IPS-20b (cell line): ENCODE measurements around the gene ADAMTS13.

Experiments used
- H3K27ac ChIP-seq: one replicate; pipeline ENCODE4 v1.5.1; 2013; ENCODE audit warnings: low read length
- H3K27me3 ChIP-seq: 2 replicates; pipeline ENCODE4 v1.6.1; 2013; ENCODE audit warnings: mild to moderate bottlenecking, low read length, inconsistent platforms; ENCODE audit not compliant: insufficient read depth
- H3K36me3 ChIP-seq: 2 replicates; pipeline ENCODE4 v1.6.1; 2013; ENCODE audit warnings: low read depth, mild to moderate bottlenecking, inconsistent platforms, low read length, moderate library complexity; ENCODE audit not compliant: insufficient read depth
- H3K4me1 ChIP-seq: 2 replicates; pipeline ENCODE4 v1.6.1; 2013; ENCODE audit warnings: mild to moderate bottlenecking, control low read depth, inconsistent platforms, low read length, moderate library complexity; ENCODE audit not compliant: insufficient read depth
- H3K4me3 ChIP-seq: 2 replicates; pipeline ENCODE4 v1.5.1; 2013; ENCODE audit warnings: mild to moderate bottlenecking, low read length, inconsistent platforms
- H3K9ac ChIP-seq: 2 replicates; pipeline ENCODE4 v1.6.1; 2013; ENCODE audit warnings: low read depth, mild to moderate bottlenecking, inconsistent platforms, low read length, moderate library complexity
- H3K9me3 ChIP-seq: 2 replicates; pipeline ENCODE4 v1.6.1; 2013; ENCODE audit warnings: mild to moderate bottlenecking, low read depth, low read length, inconsistent platforms; ENCODE audit not compliant: insufficient read depth

The ADAMTS13 gene

GRCh38 chr9:133458643-133459312, 36.6 kb downstream of the ADAMTS13 start:
- H3K36me3 ChIP-seq = no peaks in the 10 kb centered on the region
- peak overlapping the region; percentile 40; the same call in 1 of the 2 replicates for H3K9ac ChIP-seq
- peaks cover 7% of the 10 kb centered on the region for H3K4me1 ChIP-seq
- no peak overlapping the region for H3K27ac ChIP-seq
- H3K4me3 ChIP-seq = peak overlapping the region; percentile 83
- peaks cover 4% of the 10 kb centered on the region; the same call in 1 of the 2 replicates for H3K27me3 ChIP-seq
- H3K9me3 ChIP-seq = no peaks in the 10 kb centered on the region

DNA sequence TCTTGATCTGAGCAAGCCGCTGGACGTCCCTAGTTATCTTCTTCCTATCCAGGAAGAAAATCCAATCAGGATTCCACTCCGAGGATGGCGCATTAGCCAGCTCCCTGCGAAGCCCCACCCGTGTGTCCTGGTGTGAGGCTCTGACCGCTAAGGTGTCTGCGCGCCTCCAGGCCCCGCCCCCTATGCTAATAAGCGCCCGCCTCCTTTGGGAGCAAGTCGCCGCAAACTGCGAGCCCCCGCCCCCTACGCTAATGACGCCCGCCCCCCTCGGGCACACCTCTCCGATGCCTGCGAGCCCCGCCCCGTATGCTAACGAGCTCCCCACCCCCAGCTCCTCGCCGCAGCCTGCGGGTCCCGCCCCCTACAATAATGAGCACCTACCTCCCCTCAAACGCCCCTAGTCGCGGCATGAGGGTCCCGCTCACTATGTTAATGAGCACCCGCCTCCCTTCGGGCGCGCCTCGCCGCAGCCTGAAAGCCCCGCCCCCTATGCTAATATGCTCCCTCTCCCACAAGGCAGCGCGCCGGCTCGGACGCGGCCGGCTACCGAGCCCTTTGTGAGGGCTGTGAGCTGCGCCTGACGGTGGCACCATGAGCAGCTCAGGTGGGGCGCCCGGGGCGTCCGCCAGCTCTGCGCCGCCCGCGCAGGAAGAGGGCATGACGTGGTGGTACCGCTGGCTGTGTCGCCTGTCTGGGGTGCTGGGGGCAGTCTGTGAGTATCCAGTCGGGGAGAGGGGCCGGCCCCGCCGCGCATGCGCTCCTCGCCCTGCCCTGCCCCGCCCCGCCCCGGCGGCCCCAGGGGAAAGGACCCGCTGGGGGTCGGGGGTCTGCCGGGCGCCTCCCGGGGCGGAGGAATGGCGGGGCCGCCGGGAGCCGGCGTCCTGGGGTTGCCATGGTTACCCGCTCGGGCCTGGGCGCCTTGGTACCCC, 37.6 kb downstream of the ADAMTS13 start, which contains the start of gene CACFD1:
TSS of gene CACFD1 (plus strand) at position 503 of the 929 bp plus-strand sequence. CDS start at position 592, 89 bp downstream.
- Histone ChIP-seq H3K4me3 (peak within 1 kb of the TSS; percentile 83), H3K9ac (peak within 1 kb of the TSS; percentile 90; the same call in 1 of the 2 replicates), H3K27me3 (peaks cover 4% of the 10 kb centered on the region; the same call in 1 of the 2 replicates), H3K9me3 (no peaks in the 10 kb centered on the region), H3K36me3 (no peaks in the 10 kb centered on the region), H3K27ac (peak within 1 kb of the TSS; percentile 65), H3K4me1 (peaks cover 7% of the 10 kb centered on the region)

DNA sequence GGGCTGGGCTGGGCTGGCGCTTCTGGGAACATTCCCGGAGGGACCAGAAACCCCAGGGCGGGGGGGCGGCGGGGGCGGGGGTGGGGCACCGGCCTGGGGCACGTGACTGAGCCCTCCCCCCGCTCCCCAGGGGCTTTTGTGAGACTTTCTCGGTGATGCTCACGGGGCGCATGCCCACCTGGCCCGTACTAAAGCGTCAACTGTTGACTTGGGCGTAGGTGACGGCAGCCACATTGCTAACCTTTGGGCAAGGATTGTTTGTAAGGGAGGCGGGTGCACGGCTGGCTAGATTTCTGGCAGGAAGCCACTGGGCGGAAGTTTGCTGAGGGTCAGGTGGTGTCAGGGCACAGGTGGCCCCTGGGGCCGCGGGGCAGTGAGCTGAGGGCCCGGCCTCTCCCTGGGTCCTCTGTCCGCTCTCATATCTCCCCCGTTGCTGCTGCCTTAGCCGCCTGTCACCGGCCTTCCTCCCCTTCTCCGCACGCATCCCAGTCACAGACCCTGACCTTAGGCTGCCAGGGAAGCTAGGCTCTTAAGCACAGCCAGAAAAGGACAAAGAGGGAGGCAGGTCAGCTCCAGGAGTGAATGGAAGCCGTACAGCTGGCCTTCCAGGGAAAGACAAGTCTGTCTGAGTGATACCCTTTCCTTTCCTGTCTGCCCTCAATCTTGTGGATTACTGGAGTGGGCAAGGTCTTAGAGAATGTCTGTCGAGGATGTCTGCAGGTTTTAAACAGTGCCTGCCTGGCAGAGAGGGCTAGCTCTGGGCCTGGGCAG, 38.4 kb downstream of the ADAMTS13 start:
- peaks cover 4% of the 10 kb centered on the region; the same call in 1 of the 2 replicates for H3K27me3 ChIP-seq
- H3K9me3 ChIP-seq = no peaks in the 10 kb centered on the region
- H3K36me3 ChIP-seq = peaks cover 4% of the 10 kb centered on the region
- peak overlapping the region; percentile 83 for H3K4me3 ChIP-seq
- peaks cover 7% of the 10 kb centered on the region for H3K4me1 ChIP-seq
- peak overlapping the region; percentile 65 for H3K27ac ChIP-seq
- peak overlapping the region; percentile 84; the same call in 1 of the 2 replicates for H3K9ac ChIP-seq

DNA sequence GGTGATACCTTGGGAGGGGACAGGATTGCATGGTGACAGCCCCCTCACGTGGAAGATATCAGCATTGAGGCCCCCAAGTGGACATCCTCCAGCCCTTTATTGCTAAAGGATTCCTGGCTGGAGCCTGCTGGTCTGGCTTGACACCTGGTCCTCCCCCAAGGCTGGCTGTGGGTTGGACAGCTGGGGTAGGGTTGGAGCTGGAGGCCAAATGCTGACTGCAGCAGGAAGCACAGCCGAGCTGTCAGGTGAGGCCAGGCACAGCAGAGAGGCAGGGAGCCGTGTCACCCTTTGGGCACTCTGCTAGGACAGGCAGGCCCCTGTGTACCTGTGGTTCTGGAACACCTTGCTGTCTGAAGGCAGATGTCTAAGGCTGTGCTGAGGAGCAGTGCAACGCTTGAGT, 39.8 kb downstream of the ADAMTS13 start:
- Histone ChIP-seq H3K9me3 (no peaks in the 10 kb centered on the region), H3K9ac (no peak overlapping the region), H3K27me3 (peaks cover 4% of the 10 kb centered on the region; the same call in 1 of the 2 replicates), H3K36me3 (peaks cover 9% of the 10 kb centered on the region), H3K4me3 (no peak overlapping the region), H3K27ac (no peak overlapping the region), H3K4me1 (peaks cover 7% of the 10 kb centered on the region)

DNA sequence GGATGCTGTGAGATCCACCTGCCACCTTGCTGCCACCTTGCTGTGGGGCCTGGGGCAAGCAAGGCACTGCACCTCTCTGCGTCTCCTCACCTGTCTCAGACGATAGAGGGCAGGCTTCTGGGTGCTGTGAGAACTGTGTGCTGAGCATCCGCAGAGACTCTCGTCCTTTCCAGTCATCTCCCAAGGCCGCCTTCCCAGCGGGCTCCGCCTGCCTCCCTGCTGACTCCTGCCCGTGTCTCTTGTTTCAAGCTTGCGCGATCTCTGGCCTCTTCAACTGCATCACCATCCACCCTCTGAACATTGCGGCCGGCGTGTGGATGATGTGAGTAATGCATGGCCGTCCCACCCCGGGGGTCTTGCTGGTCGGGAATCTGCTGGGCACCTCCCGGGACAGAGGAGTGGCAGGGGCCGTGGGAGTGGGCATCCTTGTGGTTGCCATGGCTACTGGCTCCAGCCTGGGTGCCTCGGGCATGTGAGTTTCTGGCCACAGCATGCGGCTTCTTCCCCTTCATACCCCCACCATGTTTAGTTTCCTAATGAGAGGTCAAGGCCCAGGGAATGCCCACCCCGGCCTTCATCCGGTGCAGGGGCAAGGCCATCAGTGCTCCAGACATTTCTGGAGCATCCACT, 41.2 kb downstream of the ADAMTS13 start:
- no peaks in the 10 kb centered on the region for H3K9me3 ChIP-seq
- H3K36me3 ChIP-seq = peaks cover 9% of the 10 kb centered on the region
- H3K4me1 ChIP-seq = peaks cover 7% of the 10 kb centered on the region
- no peak overlapping the region for H3K27ac ChIP-seq
- peaks cover 4% of the 10 kb centered on the region; the same call in 1 of the 2 replicates for H3K27me3 ChIP-seq
- H3K4me3 ChIP-seq = no peak overlapping the region
- H3K9ac ChIP-seq = no peak overlapping the region

DNA sequence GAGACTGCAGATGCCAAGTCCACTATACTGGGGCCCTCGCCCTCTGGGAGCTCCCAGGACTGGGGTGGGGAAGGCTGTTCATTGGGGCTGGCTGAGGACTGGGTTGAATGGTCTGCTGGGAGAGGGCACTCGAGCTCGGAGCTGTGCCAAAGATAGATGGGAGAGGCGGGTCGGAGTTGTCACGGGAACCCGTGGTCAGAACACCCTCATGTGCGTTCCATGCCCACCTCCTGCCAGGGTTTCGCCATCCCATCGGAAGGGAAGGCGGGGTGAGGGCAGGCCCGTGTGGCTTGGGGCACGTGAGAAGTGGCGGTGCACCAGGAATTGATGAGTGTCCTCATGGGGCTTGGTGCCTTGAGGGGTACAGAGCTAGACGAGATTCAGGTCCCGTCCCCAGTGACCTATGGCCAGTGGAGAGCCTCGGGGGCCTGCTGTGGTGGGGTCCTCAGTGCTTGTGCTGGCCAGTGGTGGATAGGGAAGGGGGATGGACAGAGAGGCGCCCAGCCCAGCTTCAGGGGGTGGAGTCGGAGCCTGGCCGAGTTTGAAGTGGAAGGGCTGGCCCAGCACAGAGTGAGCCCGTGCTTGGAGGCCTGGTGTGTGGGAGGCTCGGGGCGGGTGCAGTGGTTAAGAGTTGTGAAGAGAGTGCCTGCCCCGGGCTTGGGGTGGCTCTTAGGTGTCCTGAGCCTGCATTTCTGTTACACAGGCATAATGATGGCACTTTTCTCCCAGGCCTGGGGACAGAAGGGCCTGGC, 41.9 kb downstream of the ADAMTS13 start:
- H3K27me3 ChIP-seq = no peaks in the 10 kb centered on the region
- H3K9me3 ChIP-seq = no peaks in the 10 kb centered on the region
- peaks cover 9% of the 10 kb centered on the region for H3K36me3 ChIP-seq
- H3K4me3 ChIP-seq = no peak overlapping the region
- H3K27ac ChIP-seq = no peak overlapping the region
- no peak overlapping the region for H3K9ac ChIP-seq
- H3K4me1 ChIP-seq = peaks cover 7% of the 10 kb centered on the region

- H3K36me3 ChIP-seq = peaks cover 9% of the 10 kb centered on the region
- H3K27me3 ChIP-seq = no peaks in the 10 kb centered on the region
- H3K4me1 ChIP-seq = peaks cover 7% of the 10 kb centered on the region
- H3K27ac ChIP-seq = no peak overlapping the region
- no peak overlapping the region for H3K4me3 ChIP-seq
- no peak overlapping the region for H3K9ac ChIP-seq
- no peaks in the 10 kb centered on the region for H3K9me3 ChIP-seq
Observed at GRCh38 chr9:133464638-133465037, 42.5 kb downstream of the ADAMTS13 start.

DNA sequence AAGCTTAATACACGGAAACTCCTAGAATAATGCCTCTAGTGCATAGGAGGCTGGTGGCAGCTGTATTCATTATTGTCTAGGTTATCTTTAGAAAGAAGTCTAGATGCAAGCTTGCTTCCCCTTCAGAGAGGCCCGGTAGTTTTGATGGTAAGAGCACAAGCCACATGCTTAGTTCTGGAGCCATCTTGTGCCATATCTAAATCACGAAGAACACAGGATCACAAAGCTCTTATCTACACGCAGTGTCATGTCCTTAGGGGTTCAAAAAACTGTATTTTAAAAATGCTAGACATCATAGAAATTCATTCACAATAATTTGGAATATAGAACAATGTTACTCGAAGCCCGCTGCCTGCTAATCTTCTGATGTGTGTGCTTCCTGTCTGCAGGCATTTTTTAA, 43.8 kb downstream of the ADAMTS13 start:
- H3K9ac ChIP-seq = no peak overlapping the region
- no peaks in the 10 kb centered on the region for H3K27me3 ChIP-seq
- peaks cover 3% of the 10 kb centered on the region for H3K4me1 ChIP-seq
- no peak overlapping the region for H3K27ac ChIP-seq
- peaks cover 9% of the 10 kb centered on the region for H3K36me3 ChIP-seq
- H3K4me3 ChIP-seq = no peak overlapping the region
- H3K9me3 ChIP-seq = no peaks in the 10 kb centered on the region

DNA sequence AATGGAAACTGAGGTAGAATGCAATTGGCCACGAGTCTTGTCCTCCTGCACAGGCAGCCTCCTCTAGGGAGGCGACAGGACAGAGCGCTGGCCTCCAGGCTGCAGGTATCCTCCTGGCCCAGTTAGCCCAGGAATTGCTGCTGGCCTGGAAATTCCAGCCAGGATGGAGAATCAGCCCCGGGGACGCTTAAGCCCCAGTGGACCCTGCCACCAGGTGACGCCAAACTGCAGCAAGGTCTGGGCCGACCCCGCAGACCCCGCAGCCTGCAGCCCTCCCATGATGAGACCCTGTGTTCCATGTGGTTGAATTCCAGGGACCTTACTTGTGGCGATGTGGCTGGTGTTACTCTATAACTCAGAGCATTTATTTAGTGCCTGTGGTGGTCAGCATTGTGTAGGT, 44.9 kb downstream of the ADAMTS13 start:
- no peaks in the 10 kb centered on the region for H3K27me3 ChIP-seq
- H3K4me1 ChIP-seq = no peaks in the 10 kb centered on the region
- H3K9me3 ChIP-seq = no peaks in the 10 kb centered on the region
- H3K4me3 ChIP-seq = no peak overlapping the region
- peaks cover 9% of the 10 kb centered on the region for H3K36me3 ChIP-seq
- no peak overlapping the region for H3K27ac ChIP-seq
- no peak overlapping the region for H3K9ac ChIP-seq

DNA sequence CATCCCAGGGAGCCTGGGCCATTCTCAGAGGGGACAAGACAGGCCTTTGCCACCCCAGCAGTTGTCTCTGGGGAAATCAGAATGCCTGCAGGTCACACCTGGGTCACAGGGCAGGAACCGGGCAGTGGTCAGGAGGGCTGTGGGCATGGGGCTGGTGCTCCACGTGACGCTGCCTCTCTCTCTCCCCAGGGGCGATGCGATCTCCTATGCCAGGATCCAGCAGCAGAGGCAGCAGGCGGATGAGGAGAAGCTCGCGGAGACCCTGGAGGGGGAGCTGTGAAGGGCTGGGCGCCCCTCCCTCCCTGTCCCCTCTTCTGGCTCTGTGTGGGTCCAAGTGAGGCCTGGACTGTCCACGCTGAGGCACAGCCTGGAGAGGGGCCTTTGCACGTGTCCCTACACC, 46.2 kb downstream of the ADAMTS13 start:
- H3K9me3 ChIP-seq = no peaks in the 10 kb centered on the region
- peaks cover 9% of the 10 kb centered on the region for H3K36me3 ChIP-seq
- no peak overlapping the region for H3K27ac ChIP-seq
- no peaks in the 10 kb centered on the region for H3K27me3 ChIP-seq
- H3K4me1 ChIP-seq = no peaks in the 10 kb centered on the region
- no peak overlapping the region for H3K4me3 ChIP-seq
- H3K9ac ChIP-seq = no peak overlapping the region
